ENCODE results near the gene GLCCI1.

Gene GLCCI1

DNA sequence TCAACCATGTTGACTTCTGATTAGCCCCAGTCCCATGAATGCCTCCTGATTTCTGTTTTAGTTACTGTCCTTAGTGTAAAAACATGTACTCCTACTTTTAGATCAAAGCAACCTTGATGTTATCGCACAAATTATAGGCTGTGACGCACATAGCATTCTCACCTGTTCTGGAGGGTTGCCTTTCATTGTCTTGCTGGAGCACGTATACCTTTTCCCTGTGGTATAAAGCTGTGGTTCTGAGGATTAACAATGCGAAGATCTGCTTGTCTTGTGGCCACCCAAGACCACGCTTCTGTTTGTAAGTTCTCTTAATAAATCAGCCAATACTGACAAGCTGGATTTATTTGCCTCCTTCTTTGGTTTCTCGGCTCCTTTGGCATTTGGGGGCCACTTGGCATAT lies 30.1 kb upstream of the GLCCI1 start:
- Histone ChIP-seq H3K4me1 (ENCODE audit: low read length) (peaks cover under 1% of the 10 kb centered on the region; the same call in 1 of the 2 replicates), H3K9ac (ENCODE audit: low read length) (no peak overlapping the region), H3K9me3 (ENCODE audit: insufficient read depth, low read length) (no peaks in the 10 kb centered on the region), H3K79me2 (ENCODE audit: low read length) (no peaks in the 10 kb centered on the region), H3K4me3 (ENCODE audit: low read length) (no peak overlapping the region), H3K36me3 (replicated peaks; ENCODE audit: low read depth, low read length) (no peaks in the 10 kb centered on the region), H3K27ac (ENCODE audit: low read length) (no peak overlapping the region), H4K20me1 (ENCODE audit: insufficient read depth, low read length) (no peaks in the 10 kb centered on the region), H2AFZ (ENCODE audit: low read depth, low read length) (no peak overlapping the region), H3K4me2 (ENCODE audit: low read length) (no peak overlapping the region), H3K27me3 (ENCODE audit: low read depth, low read length) (no peaks in the 10 kb centered on the region)
- TF ChIP-seq EZH2phosphoT487 (IDR thresholded peaks at IDR 0.05; ENCODE audit: low read depth) = no peak
- TF ChIP-seq, protein P1, sequence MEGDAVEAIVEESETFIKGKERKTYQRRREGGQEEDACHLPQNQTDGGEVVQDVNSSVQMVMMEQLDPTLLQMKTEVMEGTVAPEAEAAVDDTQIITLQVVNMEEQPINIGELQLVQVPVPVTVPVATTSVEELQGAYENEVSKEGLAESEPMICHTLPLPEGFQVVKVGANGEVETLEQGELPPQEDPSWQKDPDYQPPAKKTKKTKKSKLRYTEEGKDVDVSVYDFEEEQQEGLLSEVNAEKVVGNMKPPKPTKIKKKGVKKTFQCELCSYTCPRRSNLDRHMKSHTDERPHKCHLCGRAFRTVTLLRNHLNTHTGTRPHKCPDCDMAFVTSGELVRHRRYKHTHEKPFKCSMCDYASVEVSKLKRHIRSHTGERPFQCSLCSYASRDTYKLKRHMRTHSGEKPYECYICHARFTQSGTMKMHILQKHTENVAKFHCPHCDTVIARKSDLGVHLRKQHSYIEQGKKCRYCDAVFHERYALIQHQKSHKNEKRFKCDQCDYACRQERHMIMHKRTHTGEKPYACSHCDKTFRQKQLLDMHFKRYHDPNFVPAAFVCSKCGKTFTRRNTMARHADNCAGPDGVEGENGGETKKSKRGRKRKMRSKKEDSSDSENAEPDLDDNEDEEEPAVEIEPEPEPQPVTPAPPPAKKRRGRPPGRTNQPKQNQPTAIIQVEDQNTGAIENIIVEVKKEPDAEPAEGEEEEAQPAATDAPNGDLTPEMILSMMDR (IDR thresholded peaks at IDR 0.05; ENCODE audit: low read depth, low read length) = no peak

DNA sequence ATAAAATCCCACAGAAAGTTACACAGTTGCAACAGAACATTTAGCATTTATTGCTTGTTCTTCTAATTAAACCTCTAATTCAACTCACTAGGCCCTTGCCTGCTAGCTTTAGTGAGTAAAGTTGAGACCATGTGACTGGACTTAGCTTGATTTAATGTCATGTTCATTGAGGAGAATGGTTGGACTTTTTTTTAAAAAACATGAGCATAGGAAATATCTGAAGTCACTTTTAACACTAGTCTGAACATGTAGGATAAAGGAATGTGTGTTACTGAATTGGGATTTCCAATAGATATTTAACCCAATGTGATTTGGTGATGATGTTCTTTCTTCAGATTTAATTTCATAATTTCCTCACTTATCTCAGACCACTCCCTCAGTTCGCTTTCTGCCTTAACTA lies 24.6 kb upstream of the GLCCI1 start:
- TF ChIP-seq, protein P1 (IDR thresholded peaks at IDR 0.05; ENCODE audit: low read depth, low read length) = no peak
- no peak for TF ChIP-seq EZH2phosphoT487 (IDR thresholded peaks at IDR 0.05; ENCODE audit: low read depth)
- peaks cover 27% of the 10 kb centered on the region for H3K4me1 ChIP-seq (ENCODE audit: low read length)
- peak overlapping the region; percentile 38; the same call in 1 of the 2 replicates for H3K9ac ChIP-seq (ENCODE audit: low read length)

DNA sequence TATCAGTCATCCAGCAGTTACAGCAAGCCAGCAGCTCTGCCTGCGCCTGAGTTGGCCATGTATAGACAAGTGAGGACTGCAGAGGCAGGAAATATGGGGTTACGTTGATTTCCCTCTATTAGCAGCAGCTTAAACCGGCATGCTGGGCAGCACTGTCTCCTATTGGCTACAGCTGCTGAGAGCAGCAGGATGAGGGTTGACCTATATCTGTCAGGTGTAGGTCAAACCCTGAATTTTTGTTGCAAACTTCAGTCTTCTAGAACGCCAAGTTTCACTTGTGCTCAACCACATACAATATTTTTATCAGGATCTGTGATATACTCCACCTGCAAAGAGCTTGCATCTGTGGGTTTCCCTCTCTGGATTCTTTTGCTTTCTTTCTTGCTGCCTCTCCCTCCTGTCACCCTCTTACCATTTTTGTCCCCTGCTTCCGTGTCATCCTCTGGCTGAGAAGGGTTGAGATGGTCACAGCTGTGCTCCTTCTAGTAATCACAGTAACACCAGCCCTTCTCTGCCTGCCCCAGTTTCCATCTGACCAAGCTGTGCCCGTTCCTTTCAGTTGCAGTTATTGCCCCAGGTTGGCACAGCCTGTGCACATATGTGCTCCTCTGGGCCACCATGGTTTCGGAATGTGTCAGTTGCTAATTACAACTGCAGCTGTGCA lies 23.8 kb upstream of the GLCCI1 start:
- Histone ChIP-seq H4K20me1 (ENCODE audit: insufficient read depth, low read length) (no peaks in the 10 kb centered on the region), H3K4me1 (ENCODE audit: low read length) (peaks cover 27% of the 10 kb centered on the region), H3K4me2 (ENCODE audit: low read length) (peak overlapping the region; percentile 83), H3K4me3 (ENCODE audit: low read length) (peak overlapping the region; percentile 58), H3K36me3 (replicated peaks; ENCODE audit: low read depth, low read length) (no peaks in the 10 kb centered on the region), H3K27ac (ENCODE audit: low read length) (peak overlapping the region; percentile 72), H3K27me3 (ENCODE audit: low read depth, low read length) (no peaks in the 10 kb centered on the region), H3K9ac (ENCODE audit: low read length) (peak overlapping the region; percentile 38; the same call in 1 of the 2 replicates), H2AFZ (ENCODE audit: low read depth, low read length) (peak overlapping the region; percentile 75; the same call in 1 of the 2 replicates), H3K9me3 (ENCODE audit: insufficient read depth, low read length) (no peaks in the 10 kb centered on the region), H3K79me2 (ENCODE audit: low read length) (no peaks in the 10 kb centered on the region)
- TF ChIP-seq EZH2phosphoT487 (IDR thresholded peaks at IDR 0.05; ENCODE audit: low read depth) = no peak
- TF ChIP-seq, protein P1 (IDR thresholded peaks at IDR 0.05; ENCODE audit: low read depth, low read length) = no peak

More for the DNA sequence above, 24.6 kb upstream of the GLCCI1 start:
- Histone ChIP-seq H3K27ac (ENCODE audit: low read length) (peak overlapping the region; percentile 72), H3K27me3 (ENCODE audit: low read depth, low read length) (no peaks in the 10 kb centered on the region), H3K4me3 (ENCODE audit: low read length) (peak overlapping the region; percentile 58), H3K79me2 (ENCODE audit: low read length) (no peaks in the 10 kb centered on the region), H4K20me1 (ENCODE audit: insufficient read depth, low read length) (no peaks in the 10 kb centered on the region), H3K4me2 (ENCODE audit: low read length) (peak overlapping the region; percentile 83), H3K36me3 (replicated peaks; ENCODE audit: low read depth, low read length) (no peaks in the 10 kb centered on the region), H2AFZ (ENCODE audit: low read depth, low read length) (peak overlapping the region; percentile 75), H3K9me3 (ENCODE audit: insufficient read depth, low read length) (no peaks in the 10 kb centered on the region)

DNA sequence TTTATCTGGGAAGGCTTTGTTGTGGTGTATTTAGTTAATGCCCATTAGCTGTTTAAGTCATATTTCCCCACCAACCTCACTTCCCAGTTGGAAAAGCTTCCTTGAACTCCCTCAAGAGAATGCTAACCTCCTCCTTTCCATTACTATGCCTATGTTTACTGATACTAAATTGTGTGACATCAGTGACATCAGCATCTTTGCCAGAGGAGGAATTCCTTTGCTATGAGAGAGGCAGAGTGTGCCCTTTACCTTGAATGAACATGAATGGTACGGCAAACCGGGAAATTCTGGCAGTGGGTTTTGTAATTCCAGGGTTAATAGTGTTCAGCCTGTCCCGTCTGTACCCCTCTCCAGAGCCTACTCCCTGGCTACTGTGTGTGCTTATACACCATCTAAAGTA lies 22.1 kb upstream of the GLCCI1 start:
- Histone ChIP-seq H4K20me1 (ENCODE audit: insufficient read depth, low read length) (no peaks in the 10 kb centered on the region), H3K4me3 (ENCODE audit: low read length) (no peak overlapping the region), H3K79me2 (ENCODE audit: low read length) (no peaks in the 10 kb centered on the region), H3K9ac (ENCODE audit: low read length) (no peak overlapping the region), H3K27me3 (ENCODE audit: low read depth, low read length) (no peaks in the 10 kb centered on the region), H2AFZ (ENCODE audit: low read depth, low read length) (no peak overlapping the region), H3K9me3 (ENCODE audit: insufficient read depth, low read length) (no peaks in the 10 kb centered on the region), H3K4me1 (ENCODE audit: low read length) (peaks cover 27% of the 10 kb centered on the region), H3K27ac (ENCODE audit: low read length) (no peak overlapping the region), H3K36me3 (replicated peaks; ENCODE audit: low read depth, low read length) (no peaks in the 10 kb centered on the region), H3K4me2 (ENCODE audit: low read length) (no peak overlapping the region)
- no peak for TF ChIP-seq EZH2phosphoT487 (IDR thresholded peaks at IDR 0.05; ENCODE audit: low read depth)
- TF ChIP-seq, protein P1 (IDR thresholded peaks at IDR 0.05; ENCODE audit: low read depth, low read length) = no peak
